Endothelial cell of umbilical vein (primary cell): ENCODE measurements around the gene TBC1D10B. TPM values are rescaled to one million over a fixed set of nuclear protein-coding genes. Genes with fewer than 3 reads are reported as not detected.

Source experiments
- BruUV-seq: library from RNA; stranded (reverse); fragments of 400-500 nt; replicated peaks from 2 replicates; lab custom pipeline; 2021; lab: Mats Ljungman, UMichigan
- CTCF ChIA-PET: fragments of 300-600, 350-600 bp; sonication (Branson Sonifier 250); formaldehyde crosslinking; loops from one replicate; lab custom pipeline; 2021; ENCODE audit warnings: antibody characterized with exemption, inconsistent platforms; lab: Charles Lee
- POLR2A ChIA-PET: fragments of 300-600, 350-600 bp; sonication (Branson Sonifier 250); formaldehyde crosslinking; loops from one replicate; lab custom pipeline; 2021; ENCODE audit warnings: antibody characterized with exemption, inconsistent platforms; lab: Charles Lee
- DNase-seq: peaks from one replicate; pipeline ENCODE4 v3.0.0-alpha.2; 2011; ENCODE audit warnings: low read depth, low spot score
- FAIRE-seq: peaks from 2 replicates; lab custom pipeline; 2011; peaks lifted over from hg19 to GRCh38; lab: Jason Lieb, UNC
- H2AFZ ChIP-seq: 2 replicates; pipeline ENCODE4 v1.6.0; 2012; ENCODE audit warnings: low read depth, low read length, control low read depth, inconsistent platforms
- H3K27ac ChIP-seq: 2 replicates; pipeline ENCODE4 v1.5.1; 2011; ENCODE audit warnings: low read depth, mild to moderate bottlenecking, control low read depth, low read length, moderate library complexity; ENCODE audit not compliant: insufficient read depth
- H3K27me3 ChIP-seq, 2 experiments: 2 replicates each; pipeline versions ENCODE4 v1.6.0 to v1.6.1; 2011; ENCODE audit warnings: low read length in 2 of 2, mixed read lengths in 1 of 2; ENCODE audit not compliant: control insufficient read depth in 2 of 2, insufficient read depth in 2 of 2
- H3K36me3 ChIP-seq, 2 experiments: 2 replicates in 1 of 2; 3 replicates in 1 of 2; pipeline ENCODE4 v1.5.1; 2011; ENCODE audit warnings: low read length in 2 of 2, mild to moderate bottlenecking in 1 of 2, moderate library complexity in 1 of 2; ENCODE audit not compliant: control insufficient read depth in 2 of 2, insufficient read depth in 2 of 2; ENCODE audit errors: extremely low read depth in 1 of 2
- H3K4me1 ChIP-seq: 3 replicates; pipeline ENCODE4 v1.5.1; 2011; ENCODE audit warnings: mild to moderate bottlenecking, low read length; ENCODE audit not compliant: control insufficient read depth, insufficient read depth; ENCODE audit errors: extremely low read depth
- H3K4me2 ChIP-seq: 2 replicates; pipeline ENCODE4 v1.6.1; 2011; ENCODE audit warnings: low read length, control low read depth, mixed read lengths; ENCODE audit not compliant: insufficient read depth
- H3K4me3 ChIP-seq, 3 experiments: fragments of 200-600 bp in 1 of 3; sonication (generic), shearing (Covaris generic) in 1 of 3; replicated peaks in 1 of 3; 2 replicates each; pipeline ENCODE4 v1.5.1; 2011 to 2016; ENCODE audit warnings: control low read depth in 3 of 3, low read length in 3 of 3, mild to moderate bottlenecking in 2 of 3, inconsistent platforms in 1 of 3, low read depth in 1 of 3, moderate library complexity in 1 of 3; ENCODE audit not compliant: insufficient read depth in 1 of 3
- H3K79me2 ChIP-seq: 2 replicates; pipeline ENCODE4 v1.6.0; 2012; ENCODE audit warnings: low read length, inconsistent platforms; ENCODE audit not compliant: control insufficient read depth, insufficient read depth
- H3K9ac ChIP-seq: replicated peaks from 2 replicates; pipeline ENCODE3; 2011; ENCODE audit warnings: low read length, control low read depth; ENCODE audit not compliant: insufficient read depth; ENCODE audit errors: extremely low read depth
- H3K9me1 ChIP-seq: replicated peaks from 3 replicates; pipeline ENCODE4 v1.6.0; 2011; ENCODE audit warnings: mild to moderate bottlenecking, low read length; ENCODE audit not compliant: control insufficient read depth, insufficient read depth; ENCODE audit errors: extremely low read depth
- H3K9me3 ChIP-seq: replicated peaks from 2 replicates; pipeline ENCODE4 v1.5.1; 2012; ENCODE audit warnings: low read length, inconsistent platforms; ENCODE audit not compliant: control insufficient read depth, insufficient read depth
- H4K20me1 ChIP-seq: replicated peaks from 2 replicates; pipeline ENCODE3; 2011; ENCODE audit warnings: mild to moderate bottlenecking, low read length; ENCODE audit not compliant: control insufficient read depth, insufficient read depth; ENCODE audit errors: extremely low read depth
- CTCF ChIP-seq, 2 donors: IDR thresholded peaks; 1 replicate in 1 of 2; 2 replicates in 1 of 2; pipeline ENCODE4 v1.5.1; 2011; ENCODE audit warnings: low read length in 2 of 2, mild to moderate bottlenecking in 2 of 2, moderate library complexity in 2 of 2, control low read depth in 1 of 2, inconsistent platforms in 1 of 2, low read depth in 1 of 2; ENCODE audit not compliant: insufficient read depth in 1 of 2; ENCODE audit errors: extremely low read depth in 1 of 2
- EZH2 ChIP-seq: IDR thresholded peaks from 2 replicates; pipeline ENCODE4 v1.6.1; 2012; ENCODE audit warnings: borderline replicate concordance, low read depth, mild to moderate bottlenecking, moderate library complexity, low read length, inconsistent platforms; ENCODE audit not compliant: severe bottlenecking
- FOS ChIP-seq: IDR thresholded peaks from 2 replicates; pipeline ENCODE4 v1.6.1; 2011; ENCODE audit warnings: mild to moderate bottlenecking, low read length, moderate library complexity, borderline replicate concordance; ENCODE audit not compliant: insufficient read depth
- GATA2 ChIP-seq: IDR thresholded peaks from 2 replicates; pipeline ENCODE4 v1.7.0; 2011; ENCODE audit warnings: low read depth, mild to moderate bottlenecking, moderate library complexity, mixed read lengths, low read length; ENCODE audit not compliant: insufficient read length, insufficient read depth
- MAX ChIP-seq: IDR thresholded peaks from 2 replicates; pipeline ENCODE4 v1.6.1; 2011; ENCODE audit not compliant: insufficient read depth, insufficient read length
- MYC ChIP-seq: IDR thresholded peaks from one replicate; pipeline ENCODE4 v1.6.1; 2011; ENCODE audit warnings: mild to moderate bottlenecking, low read depth, low read length
- POLR2A ChIP-seq: IDR thresholded peaks from 2 replicates; pipeline ENCODE4 v1.6.1; 2012; ENCODE audit warnings: low read depth, mild to moderate bottlenecking, control low read depth, low read length
- dilution Hi-C: fragments of 300-500 bp; cut with MboI; formaldehyde crosslinking; loops from one replicate; pipeline ENCODE4 v1.15.0; 2019; ENCODE audit warnings: low sequenced_read_pairs; ENCODE audit not compliant: extremely low pct_ligation_motif_present
- intact Hi-C: fragments of 100-400 bp; cut with micrococcal nuclease; formaldehyde crosslinking; loops from one replicate; pipeline ENCODE4 v1.10.0; 2022
- polyA plus RNA-seq, 4 experiments: library from polyadenylated mRNA; depleted of rRNA in 3 of 4; stranded (reverse) in 3 of 4; unstranded in 1 of 4; fragments of >200 nt; gene quantifications; 2 replicates each; pipeline versions ENCODE4 v1.2.1 to v1.2.3, GENCODE V29; 2011 to 2012; ENCODE audit warnings: missing spikeins in 1 of 4
- total RNA-seq: library from RNA; stranded (reverse); gene quantifications from 2 replicates; pipeline ENCODE4 v1.2.3, GENCODE V29; 2021

TBC1D10B gene
- total and polyA plus RNA-seq, 2 donors (not counting 3 experiments of a cell fraction or from before 2014, with no cell fraction given) = 37.0 to 63.0 TPM

GRCh38 chr16:30350134-30350871 is 20.0 kb downstream of the TBC1D10B start:
- TF ChIP-seq MAX (no peak), FOS (no peak), EZH2 (no peak), POLR2A (no peak)
- ChIA-PET POLR2A (no interaction called here), CTCF (no interaction called here)
- Histone ChIP-seq H2AFZ (no peak overlapping the region), H3K4me3 (no peak overlapping the region), H3K79me2 (peaks cover 19% of the 10 kb centered on the region), H3K27ac (no peak overlapping the region), H3K9ac (no peak overlapping the region), H4K20me1 (no peaks in the 10 kb centered on the region), H3K27me3 (no peaks in the 10 kb centered on the region), H3K4me2 (no peak overlapping the region), H3K36me3 (peaks cover 6 to 11% of the 10 kb centered on the region in 2 experiments), H3K9me1 (no peaks in the 10 kb centered on the region), H3K9me3 (no peaks in the 10 kb centered on the region), H3K4me1 (peaks cover 25% of the 10 kb centered on the region)
- intact Hi-C loops = loop anchor here (1.0 kb wide), 1 partner anchor 15 kb away; no protein-coding TSS in a partner anchor
- dilution Hi-C loops = no loop called here
- no TSS peak for BruUV-seq
- DNase-seq (no peak), FAIRE-seq (peak; percentile 66)

- FAIRE-seq (no peak), DNase-seq (no peak)
- ChIA-PET CTCF (no interaction called here), POLR2A (no interaction called here)
- no peak overlapping the region for H2AFZ ChIP-seq
- H3K79me2 ChIP-seq = peaks cover 16% of the 10 kb centered on the region
- H4K20me1 ChIP-seq = no peaks in the 10 kb centered on the region
- BruUV-seq = no TSS peak
- no peak for TF ChIP-seq MYC
- no peak for TF ChIP-seq POLR2A
- no peak for TF ChIP-seq GATA2
- no peak for TF ChIP-seq FOS
- no peak for TF ChIP-seq CTCF (IDR thresholded peaks at IDR 0.05; ENCODE audit: extremely low read depth in 1 of 2, insufficient read depth in 1 of 2, low read depth in 1 of 2, low read length in 2 of 2)
- H3K4me1 ChIP-seq = peaks cover 25% of the 10 kb centered on the region
- H3K9me1 ChIP-seq = no peaks in the 10 kb centered on the region
- no peak overlapping the region for H3K4me2 ChIP-seq
- no peak overlapping the region for H3K9ac ChIP-seq
- H3K4me3 ChIP-seq = no peak overlapping the region
- H3K9me3 ChIP-seq = no peaks in the 10 kb centered on the region
- intact Hi-C loops = loop anchor here (1.0 kb wide), 1 partner anchor 14 kb away; no protein-coding TSS in a partner anchor
- dilution Hi-C loops = no loop called here
- peaks cover 6 to 11% of the 10 kb centered on the region in 2 experiments for H3K36me3 ChIP-seq
- no peaks in the 10 kb centered on the region for H3K27me3 ChIP-seq
- H3K27ac ChIP-seq = no peak overlapping the region
Observed at GRCh38 chr16:30349675-30350074, 20.6 kb downstream of the TBC1D10B start.
